Spleen (tissue), 7 donors: ENCODE results near the gene TMEM145.

Experiments used
- CTCF ChIP-seq, 11 experiments: fragments of 200-600 bp in 7 of 11; fragments of 450-650 bp in 4 of 11; sonication (generic) in 4 of 11; IDR thresholded peaks in 8 of 11; conservative IDR thresholded peaks in 3 of 11; 1 replicate in 7 of 11; 2 replicates in 4 of 11; pipeline versions ENCODE4 v1.4.0 to v1.8.0; 2016 to 2021; ENCODE audit warnings: antibody characterized with exemption in 11 of 11, inconsistent platforms in 4 of 11, mild to moderate bottlenecking in 1 of 11
- POLR2A ChIP-seq, 3 donors: fragments of 450-650 bp; IDR thresholded peaks; one replicate each; pipeline ENCODE4 v1.5.1; 2017; ENCODE audit warnings: antibody characterized with exemption in 3 of 3, mild to moderate bottlenecking in 1 of 3
- donor health status: DM: no; HTN: no; CAD: no; lungs with moderate emphysema.
- donor health status: DM: no; HTN: no; CAD: no.
- donor health status: DM: no; HTN: no; CAD: no.

GRCh38 chr19:42333018-42333417, 19.9 kb downstream of the TMEM145 start:
- TF ChIP-seq CTCF (IDR thresholded peaks at IDR 0.05 in 8 of 11, conservative IDR thresholded peaks at IDR 0.05 in 3 of 11) (no peak), POLR2A (IDR thresholded peaks at IDR 0.05) (no peak)
